Neural cell (in vitro differentiated cells): ENCODE measurements around the gene HIBADH. TPM values are rescaled to one million over a fixed set of nuclear protein-coding genes. Genes with fewer than 3 reads are reported as not detected.

Source experiments
- H2AFZ ChIP-seq: fragments of 200-600, 300-800 bp; sonication (generic), shearing (Covaris generic); 2 replicates; pipeline ENCODE4 v1.6.0; 2014; ENCODE audit warnings: low read depth, mild to moderate bottlenecking, antibody characterized with exemption, low read length, moderate library complexity
- H3F3A ChIP-seq: fragments of 200-600 bp; shearing (Covaris generic); 2 replicates; pipeline ENCODE4 v1.6.1; 2016; ENCODE audit warnings: mild to moderate bottlenecking, moderate library complexity, mixed read lengths, antibody characterized with exemption, low read length; ENCODE audit not compliant: insufficient read depth, poor library complexity, severe bottlenecking
- H3K27ac ChIP-seq: fragments of 200-600, 300-800 bp; sonication (generic), shearing (Covaris generic); 2 replicates; pipeline ENCODE4 v1.5.1; 2014; ENCODE audit warnings: mild to moderate bottlenecking, low read length, moderate library complexity
- H3K27me3 ChIP-seq: fragments of 300-800, 200-600 bp; sonication (generic), shearing (Covaris generic); 2 replicates; pipeline ENCODE4 v1.6.0; 2014; ENCODE audit warnings: mild to moderate bottlenecking, low read depth, low read length, moderate library complexity; ENCODE audit not compliant: insufficient read depth
- H3K36me3 ChIP-seq: fragments of 300-800, 200-600 bp; sonication (generic), shearing (Covaris generic); 2 replicates; pipeline ENCODE4 v1.5.1; 2014; ENCODE audit warnings: mild to moderate bottlenecking, antibody characterized with exemption, low read length, moderate library complexity; ENCODE audit not compliant: insufficient read depth
- H3K4me2 ChIP-seq: fragments of 300-800, 200-600 bp; sonication (generic), shearing (Covaris generic); 2 replicates; pipeline ENCODE4 v1.6.0; 2014; ENCODE audit warnings: mild to moderate bottlenecking, low read length
- H3K4me3 ChIP-seq: fragments of 300-800, 200-600 bp; sonication (generic), shearing (Covaris generic); 2 replicates; pipeline ENCODE4 v1.5.1; 2014; ENCODE audit warnings: mild to moderate bottlenecking, low read length, moderate library complexity
- H3K79me2 ChIP-seq: fragments of 200-600 bp; shearing (Covaris generic); replicated peaks from 2 replicates; pipeline ENCODE4 v1.6.0; 2014; ENCODE audit warnings: mild to moderate bottlenecking, low read length, moderate library complexity; ENCODE audit not compliant: insufficient read depth
- H3K9ac ChIP-seq: fragments of 300-800, 200-600 bp; sonication (generic), shearing (Covaris generic); 2 replicates; pipeline ENCODE4 v1.6.1; 2016; ENCODE audit warnings: mild to moderate bottlenecking, low read length, mixed read lengths
- H3K9me2 ChIP-seq: fragments of 200-600 bp; shearing (Covaris generic); 2 replicates; pipeline ENCODE4 v1.6.1; 2016; ENCODE audit warnings: mild to moderate bottlenecking, low read length, mixed read lengths; ENCODE audit not compliant: insufficient read depth
- H3K9me3 ChIP-seq: fragments of 200-600, 300-800 bp; sonication (generic), shearing (Covaris generic); 2 replicates; pipeline ENCODE4 v1.6.1; 2016; ENCODE audit warnings: mild to moderate bottlenecking, mixed run types, low read length, moderate library complexity, mixed read lengths
- H4K20me1 ChIP-seq: fragments of 200-600 bp; shearing (Covaris generic); 2 replicates; pipeline ENCODE4 v1.6.1; 2016; ENCODE audit warnings: mild to moderate bottlenecking, mixed run types; ENCODE audit not compliant: insufficient read depth
- EP300 ChIP-seq: fragments of 450-650 bp; conservative IDR thresholded peaks from 2 replicates; pipeline ENCODE4 v1.6.1; 2014; ENCODE audit warnings: antibody characterized with exemption, mild to moderate bottlenecking, moderate library complexity; ENCODE audit not compliant: poor library complexity, severe bottlenecking
- EZH2 ChIP-seq: fragments of 200-600, 300-800 bp; shearing (Covaris generic), sonication (generic); IDR thresholded peaks from 2 replicates; pipeline ENCODE4 v1.6.1; 2014; ENCODE audit warnings: antibody characterized with exemption, low read length, borderline replicate concordance, mild to moderate bottlenecking; ENCODE audit not compliant: insufficient read depth, poor library complexity, severe bottlenecking
- MXI1 ChIP-seq: fragments of 450-650 bp; conservative IDR thresholded peaks from 2 replicates; pipeline ENCODE4 v1.6.1; 2014; ENCODE audit warnings: antibody characterized with exemption, mild to moderate bottlenecking; ENCODE audit not compliant: poor library complexity, severe bottlenecking
- POLR2AphosphoS5 ChIP-seq: IDR thresholded peaks from 2 replicates; pipeline ENCODE4 v1.6.1; 2012
- RAD21 ChIP-seq: fragments of 450-650 bp; conservative IDR thresholded peaks from 2 replicates; pipeline ENCODE4 v1.6.1; 2014; ENCODE audit warnings: antibody characterized with exemption, mild to moderate bottlenecking, moderate library complexity
- REST ChIP-seq: IDR thresholded peaks from 2 replicates; pipeline ENCODE4 v1.6.1; 2012; ENCODE audit warnings: borderline replicate concordance
- SMC3 ChIP-seq: fragments of 450-650 bp; conservative IDR thresholded peaks from 2 replicates; pipeline ENCODE4 v1.6.1; 2014; ENCODE audit warnings: antibody characterized with exemption, mild to moderate bottlenecking, moderate library complexity; ENCODE audit not compliant: poor library complexity
- TAF1 ChIP-seq: IDR thresholded peaks from 2 replicates; pipeline ENCODE4 v1.6.1; 2012; ENCODE audit warnings: low read depth
- polyA plus RNA-seq: library from polyadenylated mRNA; depleted of rRNA; stranded (reverse); fragments of >200 nt; gene quantifications from 2 replicates; pipeline ENCODE4 v1.2.3, GENCODE V29; 2014
- TF ChIP-seq, protein P1 (sequence below): fragments of 450-650 bp; IDR thresholded peaks from 2 replicates; pipeline ENCODE4 v1.5.1; 2014; ENCODE audit warnings: antibody characterized with exemption, mild to moderate bottlenecking, moderate library complexity; ENCODE audit not compliant: poor library complexity, severe bottlenecking

Gene HIBADH
- polyA plus RNA-seq, 1 donor from 2014 or later: 14.4 TPM

DNA sequence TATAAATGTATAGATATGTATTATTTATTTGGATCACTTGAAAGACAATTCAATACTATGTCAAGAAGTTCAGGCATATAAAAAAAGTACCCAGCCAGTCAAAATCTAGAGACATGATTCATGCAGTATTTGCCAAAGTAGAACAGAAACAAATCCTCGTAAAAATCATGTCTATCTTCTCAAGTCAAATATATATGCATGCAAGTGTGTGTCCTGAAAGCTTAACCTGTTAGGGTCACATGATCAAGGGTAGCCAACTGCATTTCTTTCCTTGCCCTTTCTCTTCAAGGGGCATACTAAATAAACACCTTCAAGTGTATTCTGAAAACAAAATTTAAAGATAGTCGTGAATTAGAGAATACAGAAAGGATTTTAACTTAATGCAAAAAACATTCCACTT is 107.0 kb downstream of the HIBADH start:
- H4K20me1 ChIP-seq: no peaks in the 10 kb centered on the region
- no peak overlapping the region for H2AFZ ChIP-seq
- no peaks in the 10 kb centered on the region for H3F3A ChIP-seq
- no peaks in the 10 kb centered on the region for H3K79me2 ChIP-seq
- TF ChIP-seq REST (no peak), POLR2AphosphoS5 (no peak), RAD21 (no peak), EZH2 (no peak), SMC3 (no peak)
- TF ChIP-seq, protein P1, sequence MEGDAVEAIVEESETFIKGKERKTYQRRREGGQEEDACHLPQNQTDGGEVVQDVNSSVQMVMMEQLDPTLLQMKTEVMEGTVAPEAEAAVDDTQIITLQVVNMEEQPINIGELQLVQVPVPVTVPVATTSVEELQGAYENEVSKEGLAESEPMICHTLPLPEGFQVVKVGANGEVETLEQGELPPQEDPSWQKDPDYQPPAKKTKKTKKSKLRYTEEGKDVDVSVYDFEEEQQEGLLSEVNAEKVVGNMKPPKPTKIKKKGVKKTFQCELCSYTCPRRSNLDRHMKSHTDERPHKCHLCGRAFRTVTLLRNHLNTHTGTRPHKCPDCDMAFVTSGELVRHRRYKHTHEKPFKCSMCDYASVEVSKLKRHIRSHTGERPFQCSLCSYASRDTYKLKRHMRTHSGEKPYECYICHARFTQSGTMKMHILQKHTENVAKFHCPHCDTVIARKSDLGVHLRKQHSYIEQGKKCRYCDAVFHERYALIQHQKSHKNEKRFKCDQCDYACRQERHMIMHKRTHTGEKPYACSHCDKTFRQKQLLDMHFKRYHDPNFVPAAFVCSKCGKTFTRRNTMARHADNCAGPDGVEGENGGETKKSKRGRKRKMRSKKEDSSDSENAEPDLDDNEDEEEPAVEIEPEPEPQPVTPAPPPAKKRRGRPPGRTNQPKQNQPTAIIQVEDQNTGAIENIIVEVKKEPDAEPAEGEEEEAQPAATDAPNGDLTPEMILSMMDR: no peak
- H3K27ac ChIP-seq: no peak overlapping the region
- no peaks in the 10 kb centered on the region for H3K9me2 ChIP-seq
- no peak overlapping the region for H3K9ac ChIP-seq
- no peaks in the 10 kb centered on the region for H3K9me3 ChIP-seq
- H3K27me3 ChIP-seq: no peaks in the 10 kb centered on the region
- no peaks in the 10 kb centered on the region for H3K36me3 ChIP-seq
- H3K4me3 ChIP-seq: no peak overlapping the region
- H3K4me2 ChIP-seq: no peak overlapping the region

GRCh38 chr7:27554826-27555225 is 107.9 kb downstream of the HIBADH start:
- Histone ChIP-seq H3K4me3 (no peak overlapping the region), H3F3A (no peaks in the 10 kb centered on the region), H2AFZ (no peak overlapping the region), H4K20me1 (no peaks in the 10 kb centered on the region), H3K27me3 (no peaks in the 10 kb centered on the region), H3K79me2 (no peaks in the 10 kb centered on the region), H3K36me3 (no peaks in the 10 kb centered on the region), H3K4me2 (no peak overlapping the region), H3K27ac (no peak overlapping the region), H3K9me3 (no peaks in the 10 kb centered on the region), H3K9me2 (no peaks in the 10 kb centered on the region), H3K9ac (no peak overlapping the region)
- TF ChIP-seq RAD21: no peak
- TF ChIP-seq POLR2AphosphoS5: no peak
- no peak for TF ChIP-seq EZH2

DNA sequence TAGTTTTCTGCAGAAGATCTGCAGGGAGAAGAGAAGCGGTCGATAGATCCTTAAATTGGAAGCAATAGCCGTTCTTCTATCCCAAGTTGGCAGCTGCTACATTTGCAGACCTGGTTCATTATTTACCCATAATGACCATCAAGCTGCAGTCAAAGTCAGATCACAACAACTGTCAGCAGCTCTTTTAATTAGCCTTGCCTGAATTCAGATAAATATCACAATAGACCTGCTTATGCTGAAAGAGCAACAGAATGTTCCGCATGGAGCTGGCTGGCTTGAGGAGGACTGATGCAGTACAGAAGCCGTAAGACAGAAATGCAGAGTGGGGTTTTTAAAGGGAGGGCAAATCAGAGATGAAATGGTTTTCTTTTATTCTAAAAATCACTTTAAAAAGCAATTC is 109.4 kb downstream of the HIBADH start:
- TF ChIP-seq EZH2 (no peak), MXI1 (no peak), RAD21 (no peak), REST (no peak), POLR2AphosphoS5 (no peak), EP300 (no peak), SMC3 (no peak), TAF1 (no peak)
- TF ChIP-seq, protein P1: no peak
- Histone ChIP-seq H3K27me3 (no peaks in the 10 kb centered on the region), H3K9ac (peak overlapping the region; percentile 45), H3K4me2 (peak overlapping the region; percentile 57), H2AFZ (peak overlapping the region; percentile 16), H3K36me3 (no peaks in the 10 kb centered on the region), H3K27ac (peak overlapping the region; percentile 65), H4K20me1 (no peaks in the 10 kb centered on the region), H3K9me2 (no peaks in the 10 kb centered on the region), H3K79me2 (no peaks in the 10 kb centered on the region), H3K9me3 (no peaks in the 10 kb centered on the region), H3F3A (no peaks in the 10 kb centered on the region), H3K4me3 (peak overlapping the region; percentile 39)
